ENCODE results near the gene PCDH15.

The PCDH15 gene

DNA sequence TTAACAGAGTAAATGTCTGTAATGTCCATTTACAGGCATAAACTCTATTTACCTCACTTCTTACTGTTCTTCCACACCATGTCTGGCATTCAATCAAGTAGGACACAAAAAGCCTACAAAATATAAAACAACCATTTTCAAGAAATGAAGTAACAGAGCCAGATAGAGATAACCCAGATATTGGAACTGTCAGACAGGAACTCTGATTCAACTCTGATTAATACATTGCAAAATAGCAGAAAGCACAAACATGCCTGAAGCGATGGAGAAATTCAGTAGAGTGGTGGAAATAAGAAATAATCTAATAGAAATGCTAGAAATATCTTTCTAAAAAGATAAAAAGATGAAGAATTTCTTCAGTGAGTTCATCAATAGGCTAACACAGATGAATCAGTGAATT is 964.4 kb downstream of the PCDH15 start:
- DNase-seq: no peak

DNA sequence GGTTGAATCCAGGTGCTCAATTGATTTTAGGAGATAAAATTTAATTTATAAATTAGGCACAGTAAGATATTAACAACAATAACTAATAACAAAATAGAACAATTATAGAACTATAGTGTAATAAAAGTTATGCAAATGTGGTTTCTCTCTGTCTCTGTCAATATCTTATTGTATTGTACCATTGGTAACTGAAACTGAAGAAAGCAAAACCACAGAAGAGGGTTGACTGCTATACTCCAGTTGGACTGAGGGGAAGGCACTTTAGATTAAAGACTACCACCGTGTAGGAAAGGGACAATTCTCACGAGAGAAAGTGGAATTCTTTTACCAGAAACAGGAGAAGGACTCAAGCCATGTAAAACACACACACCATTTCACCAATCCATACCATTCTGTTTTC is 967.1 kb downstream of the PCDH15 start:
- no peak for DNase-seq

DNA sequence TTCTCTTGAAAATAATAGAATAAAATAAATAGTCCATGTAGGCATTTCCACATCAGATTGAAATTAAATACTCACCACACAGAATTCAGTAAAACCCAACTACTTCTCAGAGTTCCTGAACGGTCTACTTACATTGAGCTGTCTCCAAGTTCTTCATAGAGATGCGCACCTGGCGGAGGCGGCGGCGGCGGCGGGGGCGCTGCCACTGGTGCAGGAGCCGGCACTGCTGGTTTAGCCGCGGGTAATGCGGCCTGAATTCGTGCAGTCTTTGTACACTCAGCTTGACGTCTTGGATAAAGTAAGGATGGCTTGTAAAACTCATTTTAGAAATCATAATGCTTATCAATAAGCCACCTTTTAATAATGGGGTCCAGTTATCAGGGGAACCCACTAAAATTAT is 973.8 kb downstream of the PCDH15 start:
- no peak for DNase-seq

DNA sequence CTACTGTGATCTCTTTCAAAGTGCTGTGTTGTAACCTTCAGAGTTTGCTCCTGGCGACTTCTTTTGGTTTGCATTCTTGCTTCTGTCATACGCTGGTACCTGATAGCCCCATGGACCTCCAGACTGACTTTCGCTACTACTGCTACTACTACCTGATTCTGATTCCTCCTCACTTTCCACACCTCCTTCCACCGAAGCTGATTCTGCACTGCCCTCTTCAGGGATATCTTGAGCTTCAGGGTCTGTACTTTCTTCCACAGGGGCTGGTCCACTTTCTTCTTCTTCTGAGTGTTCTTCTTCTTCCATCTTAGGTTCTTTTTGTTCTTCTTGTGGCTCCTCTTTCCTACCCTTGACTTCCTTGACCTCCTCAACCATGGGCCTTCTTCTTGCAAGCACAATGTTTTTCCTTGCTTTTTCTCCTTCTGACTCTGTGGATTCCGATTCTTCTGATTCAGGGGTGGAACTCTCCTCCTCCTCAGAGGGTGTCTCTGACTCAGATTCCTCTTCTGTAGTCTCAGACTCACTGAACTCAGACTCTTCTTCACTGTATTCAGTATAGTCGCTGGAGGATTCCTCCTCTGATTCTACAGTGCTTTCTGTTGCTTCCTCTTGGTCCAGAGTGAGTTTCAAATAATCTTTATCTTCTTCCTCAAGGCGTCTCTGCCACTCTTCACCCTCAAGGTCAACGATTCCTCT is 992.2 kb downstream of the PCDH15 start:
- DNase-seq: no peak

DNA sequence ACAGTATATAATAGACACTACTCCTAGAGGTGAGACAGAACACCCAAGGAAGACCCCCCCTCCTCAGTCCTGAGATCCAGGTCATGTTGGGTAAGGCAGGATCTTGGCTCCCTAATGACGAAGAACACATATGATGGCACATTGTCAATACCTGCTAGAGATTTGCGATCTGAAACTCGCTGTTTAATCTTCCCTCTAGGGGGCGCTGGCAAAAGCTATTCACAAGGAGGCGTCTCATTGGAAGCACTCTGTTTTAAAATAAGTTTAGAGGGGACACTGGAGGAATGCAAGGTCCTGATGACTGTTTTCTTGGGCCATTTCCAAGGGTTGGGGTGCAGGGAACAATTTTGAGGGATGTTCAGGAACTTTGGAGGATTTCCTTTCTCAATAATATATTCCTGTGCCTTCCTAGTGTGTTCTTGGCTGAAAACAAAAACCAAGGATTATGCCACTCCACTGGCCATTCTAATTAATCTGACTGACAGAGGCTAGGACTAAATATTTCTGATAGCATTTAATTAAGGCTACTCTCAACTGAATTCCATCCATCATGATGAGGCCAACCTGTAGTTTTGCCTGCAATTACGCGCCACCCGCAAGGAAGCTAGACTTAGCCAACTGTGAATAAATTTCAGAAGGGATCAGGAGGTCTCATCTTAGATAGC is 1014.7 kb downstream of the PCDH15 start:
- DNase-seq: no peak

DNA sequence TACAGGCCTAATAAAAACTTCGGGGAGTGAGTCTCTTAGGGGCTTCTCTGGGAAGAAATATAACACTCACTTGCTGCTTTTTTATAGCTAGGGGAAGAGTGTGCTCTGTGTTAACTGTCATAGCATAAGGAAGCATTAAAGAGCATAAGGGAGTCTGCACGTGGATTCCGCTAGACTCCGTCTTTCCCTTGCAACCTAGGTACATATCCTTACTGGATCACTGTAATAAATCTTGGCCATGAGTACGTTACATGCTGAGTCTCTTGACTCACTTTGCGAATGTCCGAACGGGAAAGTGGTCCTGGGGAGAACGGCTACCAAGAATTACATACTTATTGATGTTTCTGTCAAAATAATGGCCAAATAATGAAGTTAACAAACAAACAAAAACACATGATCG is 1029.3 kb downstream of the PCDH15 start:
- DNase-seq: no peak

DNA sequence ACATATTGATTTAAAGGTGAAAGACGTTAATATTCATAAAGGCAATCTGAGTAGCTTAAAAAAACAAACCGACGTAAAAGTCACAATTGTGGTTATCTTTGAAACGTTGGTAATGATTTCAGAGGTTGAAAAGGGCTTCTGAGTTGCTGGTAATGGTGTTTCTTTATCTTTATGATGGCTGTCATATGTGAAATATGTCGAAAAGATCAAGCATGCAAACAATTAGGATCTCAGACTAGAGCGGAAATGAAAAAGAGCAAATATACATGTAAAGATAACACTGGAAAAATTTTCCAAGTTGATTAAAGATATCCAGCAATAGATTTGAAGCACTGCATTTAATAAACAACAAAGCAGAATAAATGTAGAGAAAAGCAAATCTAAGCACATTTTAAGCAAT is 1030.1 kb downstream of the PCDH15 start:
- no peak for DNase-seq

DNA sequence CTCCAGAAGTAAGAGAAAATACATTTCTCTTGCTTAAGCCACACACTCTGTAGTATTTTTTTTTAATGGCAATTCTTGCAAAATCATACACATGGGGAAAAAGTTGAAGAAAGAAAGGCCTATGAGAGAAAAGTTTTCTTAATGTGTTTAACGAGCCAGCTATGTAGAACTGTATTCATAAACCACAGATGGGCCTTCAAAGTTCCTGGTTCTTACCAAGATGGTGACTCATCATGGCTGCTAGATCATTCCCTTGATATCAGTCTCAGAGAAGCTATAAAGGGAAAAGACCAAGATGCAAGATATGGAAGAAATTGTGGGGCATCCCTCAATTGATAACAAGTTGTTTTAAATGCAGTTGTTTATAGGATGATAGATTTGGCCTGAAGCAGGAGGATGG is 1035.7 kb downstream of the PCDH15 start:
- no peak for DNase-seq

DNA sequence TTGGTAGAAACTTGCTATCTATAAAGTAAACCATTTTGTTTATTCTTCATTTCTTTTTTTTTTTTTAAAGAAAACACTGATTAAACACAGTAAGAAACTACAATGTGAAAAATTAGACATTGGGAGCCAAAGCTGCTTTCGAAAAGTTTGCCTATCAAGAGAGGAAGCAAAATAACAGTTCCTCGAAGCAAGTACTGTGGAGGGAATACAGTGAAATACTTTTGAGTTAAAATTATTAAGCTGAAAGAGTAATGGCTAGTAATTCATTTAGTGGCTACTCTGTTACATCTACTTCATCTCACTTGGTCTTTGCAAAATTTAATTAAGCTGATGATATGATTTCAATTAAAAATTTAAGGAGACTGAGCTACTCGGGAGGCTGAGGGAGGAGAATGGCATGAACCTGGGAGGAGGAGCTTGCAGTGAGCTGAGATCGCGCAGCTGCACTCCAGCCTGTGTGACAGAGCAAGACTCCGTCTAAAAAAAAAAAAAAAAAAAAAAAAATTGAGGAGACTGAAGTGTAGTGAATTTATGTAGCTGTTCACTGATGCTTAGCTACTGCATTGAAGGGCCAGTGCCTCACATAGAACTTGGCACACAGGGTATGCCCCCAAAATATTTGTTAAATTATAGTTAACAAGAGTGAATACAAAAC is 1046.3 kb downstream of the PCDH15 start:
- DNase-seq: no peak

Measured in stimulated activated CD4-positive, alpha-beta T cell treated with anti-CD3 and anti-CD28 coated beads, Interleukin-12 subunit alpha, Interleukin-12 subunit beta, amount 100 ng/mL, for 4 hours (primary cell).